ENCODE measurements around the gene POR. TPM values are rescaled to one million over a fixed set of nuclear protein-coding genes. Genes with fewer than 3 reads are reported as not detected.

The POR gene
- total RNA-seq, 1 experiment from 2014 or later, result 99.3 TPM

GRCh38 chr7:75966190-75966961 lies 51.4 kb downstream of the POR start:
- Histone ChIP-seq H3K4me3 (ENCODE audit: low read depth, low read length, poor library complexity, severe bottlenecking) (no peak overlapping the region), H3K27ac (ENCODE audit: low read depth, low read length, poor library complexity, severe bottlenecking) (no peak overlapping the region), H3K36me3 (ENCODE audit: insufficient read depth, low read length, poor library complexity, severe bottlenecking) (peaks cover 3% of the 10 kb centered on the region), H3K4me1 (ENCODE audit: insufficient read depth, low read length, poor library complexity, severe bottlenecking) (no peaks in the 10 kb centered on the region), H3K9me3 (ENCODE audit: low read depth, low read length, poor library complexity, severe bottlenecking) (no peaks in the 10 kb centered on the region), H3K27me3 (replicated peaks; ENCODE audit: insufficient read depth, low read depth, low read length, poor library complexity) (no peaks in the 10 kb centered on the region)
- TF ChIP-seq EZH2 (IDR thresholded peaks at IDR 0.05; ENCODE audit: borderline replicate concordance, low read depth, low read length, poor library complexity, severe bottlenecking) (no peak), CTCF (conservative IDR thresholded peaks at IDR 0.05; ENCODE audit: low read depth, low read length) (no peak)
- POLR2A ChIA-PET (ENCODE audit: low non-redundant PET), result no interaction called here
- DNase-seq (ENCODE audit: low spot score), result no peak
- no TSS peak for BruUV-seq (replicated peaks)
- CTCF ChIA-PET, result no interaction called here
- intact Hi-C loops (cut with micrococcal nuclease; ENCODE audit: unreplicated experiment), result no loop called here

DNA sequence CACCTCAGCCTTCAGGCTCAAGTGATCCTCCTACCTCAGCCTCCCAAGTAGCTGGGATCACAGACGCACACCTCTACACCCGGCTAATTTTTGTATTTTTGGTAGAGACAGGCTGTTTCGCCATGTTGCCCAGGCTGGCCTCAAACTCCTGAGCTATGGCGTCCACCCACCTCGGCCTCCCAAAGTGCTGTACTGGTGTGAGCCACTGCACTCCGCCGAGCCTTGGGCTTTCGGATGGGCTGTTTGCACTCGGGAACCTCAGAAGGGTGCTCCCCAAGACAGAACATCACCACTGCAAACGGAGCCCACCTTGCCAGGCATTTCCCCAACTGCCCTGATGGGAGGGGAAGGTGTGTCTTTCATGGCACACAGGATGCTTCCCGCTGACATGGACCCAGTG lies 52.1 kb downstream of the POR start:
- no peak overlapping the region for H3K27ac ChIP-seq (ENCODE audit: low read depth, low read length, poor library complexity, severe bottlenecking)
- no TSS peak for BruUV-seq (replicated peaks)
- no peaks in the 10 kb centered on the region for H3K9me3 ChIP-seq (ENCODE audit: low read depth, low read length, poor library complexity, severe bottlenecking)
- no peak overlapping the region for H3K4me3 ChIP-seq (ENCODE audit: low read depth, low read length, poor library complexity, severe bottlenecking)
- DNase-seq (ENCODE audit: low spot score), result no peak
- H3K27me3 ChIP-seq (replicated peaks; ENCODE audit: insufficient read depth, low read depth, low read length, poor library complexity), result no peaks in the 10 kb centered on the region
- H3K36me3 ChIP-seq (ENCODE audit: insufficient read depth, low read length, poor library complexity, severe bottlenecking), result peaks cover 3% of the 10 kb centered on the region
- intact Hi-C loops (cut with micrococcal nuclease; ENCODE audit: unreplicated experiment), result no loop called here
- H3K4me1 ChIP-seq (ENCODE audit: insufficient read depth, low read length, poor library complexity, severe bottlenecking), result no peaks in the 10 kb centered on the region
- ChIA-PET POLR2A (ENCODE audit: low non-redundant PET) (no interaction called here), CTCF (no interaction called here)
- TF ChIP-seq EZH2 (IDR thresholded peaks at IDR 0.05; ENCODE audit: borderline replicate concordance, low read depth, low read length, poor library complexity, severe bottlenecking), result no peak
- no peak for TF ChIP-seq CTCF (conservative IDR thresholded peaks at IDR 0.05; ENCODE audit: low read depth, low read length)

DNA sequence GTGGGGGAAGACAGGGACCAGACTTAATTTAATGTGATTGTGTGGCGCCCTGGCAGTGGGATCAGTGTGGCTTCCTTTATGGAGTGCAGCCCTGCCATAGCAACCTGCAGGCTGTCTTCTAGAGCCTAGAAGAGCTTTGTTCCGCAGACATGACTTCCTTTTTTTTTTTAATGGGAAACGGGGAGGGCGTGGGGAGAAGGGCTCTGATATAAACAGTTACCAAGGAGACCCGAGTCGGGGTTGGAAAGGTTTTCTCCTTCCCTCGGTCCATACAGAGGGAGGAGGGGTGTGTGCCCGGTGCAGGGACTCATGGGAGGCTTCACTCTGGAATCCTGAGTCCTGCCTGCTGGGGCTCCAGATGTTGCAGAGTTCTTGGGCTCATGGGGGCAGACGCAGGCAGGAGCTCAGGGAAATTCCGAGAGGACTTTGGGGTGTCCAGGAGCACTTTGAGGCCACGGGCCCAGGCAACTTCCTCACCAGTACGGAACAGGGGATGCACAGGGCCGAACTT lies 52.6 kb downstream of the POR start:
- no peak overlapping the region for H3K27ac ChIP-seq (ENCODE audit: low read depth, low read length, poor library complexity, severe bottlenecking)
- POLR2A ChIA-PET (ENCODE audit: low non-redundant PET), result no interaction called here
- peaks cover 7% of the 10 kb centered on the region for H3K36me3 ChIP-seq (ENCODE audit: insufficient read depth, low read length, poor library complexity, severe bottlenecking)
- BruUV-seq (replicated peaks), result no TSS peak
- CTCF ChIA-PET, result no interaction called here
- TF ChIP-seq CTCF (conservative IDR thresholded peaks at IDR 0.05; ENCODE audit: low read depth, low read length) (no peak), EZH2 (IDR thresholded peaks at IDR 0.05; ENCODE audit: borderline replicate concordance, low read depth, low read length, poor library complexity, severe bottlenecking) (no peak)
- no peaks in the 10 kb centered on the region for H3K27me3 ChIP-seq (replicated peaks; ENCODE audit: insufficient read depth, low read depth, low read length, poor library complexity)
- H3K9me3 ChIP-seq (ENCODE audit: low read depth, low read length, poor library complexity, severe bottlenecking), result no peaks in the 10 kb centered on the region
- no peak overlapping the region for H3K4me3 ChIP-seq (ENCODE audit: low read depth, low read length, poor library complexity, severe bottlenecking)
- H3K4me1 ChIP-seq (ENCODE audit: insufficient read depth, low read length, poor library complexity, severe bottlenecking), result no peaks in the 10 kb centered on the region
- no peak for DNase-seq (ENCODE audit: low spot score)
- intact Hi-C loops (cut with micrococcal nuclease; ENCODE audit: unreplicated experiment), result no loop called here

All from A673 (cell line).